Natural killer cell (primary cell): ENCODE measurements around the gene FGGY. TPM values are rescaled to one million over a fixed set of nuclear protein-coding genes. Genes with fewer than 3 reads are reported as not detected.

Source experiments
- ATAC-seq, 3 donors: fragments of 150-1000 bp in 2 of 3; fragments of 200-7000 bp in 1 of 3; cut with Tn5 transposase; 1 replicate in 1 of 3; 2 replicates in 2 of 3; pipeline ENCODE4 v1.10.0; 2021; ENCODE audit warnings: mild to moderate bottlenecking in 2 of 3, moderate library complexity in 2 of 3
- DNase-seq, 2 donors: peaks; one replicate each; pipeline versions ENCODE4 v3.0.0 to v3.0.0-alpha.2; 2013 to 2021; ENCODE audit warnings: mixed read lengths in 1 of 2
- H3K27ac ChIP-seq: one replicate; pipeline ENCODE4 v1.5.1; 2013; ENCODE audit warnings: mild to moderate bottlenecking, low read length
- H3K27me3 ChIP-seq: one replicate; pipeline ENCODE4 v1.6.1; 2013; ENCODE audit warnings: low read length; ENCODE audit not compliant: control insufficient read depth, insufficient read depth
- H3K36me3 ChIP-seq: one replicate; pipeline ENCODE4 v1.6.1; 2013; ENCODE audit warnings: low read length; ENCODE audit not compliant: control insufficient read depth, insufficient read depth
- H3K4me1 ChIP-seq: one replicate; pipeline ENCODE4 v1.6.1; 2013; ENCODE audit warnings: low read length; ENCODE audit not compliant: control insufficient read depth, insufficient read depth
- H3K4me3 ChIP-seq: one replicate; pipeline ENCODE4 v1.5.1; 2013; ENCODE audit warnings: low read length
- H3K9me3 ChIP-seq: one replicate; pipeline ENCODE4 v1.6.1; 2013; ENCODE audit warnings: low read length; ENCODE audit not compliant: control insufficient read depth, insufficient read depth
- H3K27ac Mint-ChIP-seq, 2 donors: one replicate each; pipeline ENCODE4 v1.8.0; 2022; ENCODE audit warnings: mild to moderate bottlenecking in 2 of 2, mixed read lengths in 2 of 2, moderate library complexity in 1 of 2
- H3K27me3 Mint-ChIP-seq, 2 donors: one replicate each; pipeline ENCODE4 v1.8.0; 2022; ENCODE audit warnings: low read depth in 2 of 2, mixed read lengths in 2 of 2
- H3K36me3 Mint-ChIP-seq: one replicate; pipeline ENCODE4 v1.8.0; 2022; ENCODE audit warnings: mixed read lengths
- H3K4me1 Mint-ChIP-seq, 2 donors: one replicate each; pipeline ENCODE4 v1.8.0; 2022; ENCODE audit warnings: mixed read lengths in 2 of 2
- H3K4me3 Mint-ChIP-seq: one replicate; pipeline ENCODE4 v1.8.0; 2022; ENCODE audit warnings: mild to moderate bottlenecking, moderate library complexity, mixed read lengths
- H3K9me3 Mint-ChIP-seq, 2 donors: one replicate each; pipeline ENCODE4 v1.8.0; 2022; ENCODE audit warnings: mixed read lengths in 2 of 2
- WGBS: methylation state at CpG from one replicate; pipeline ENCODE4 v1.1.7; 2013; ENCODE audit warnings: missing lambda C conversion rate; ENCODE audit not compliant: insufficient coverage; 5-methylcytosine and 5-hydroxymethylcytosine counted together
- intact Hi-C: fragments of 100-400 bp; cut with micrococcal nuclease; formaldehyde crosslinking; loops from one replicate; pipeline ENCODE4 v1.14.2; 2022
- total RNA-seq, 4 donors: library from RNA; stranded (reverse); fragments of 120-200 nt in 1 of 4; gene quantifications; one replicate each; pipeline versions ENCODE4 v1.2.3 to v1.2.4, GENCODE V29; 2013 to 2022
- TF ChIP-seq, protein P1 (sequence below): fragments of 200-600 bp; IDR thresholded peaks from one replicate; pipeline ENCODE4 v1.8.0; 2022; ENCODE audit warnings: antibody characterized with exemption

The FGGY gene
- total RNA-seq, 3 donors from 2014 or later (not counting 1 experiment from before 2014, with no cell fraction given), result 21.8 to 31.5 (median 21.8) TPM

- no peak overlapping the region for H3K27ac ChIP-seq
- H3K9me3 ChIP-seq, result no peaks in the 10 kb centered on the region
- WGBS, result 92% methylated on average over 5 of the region's 5 CpGs
- Mint-ChIP-seq H3K27me3 (no peaks in the 10 kb centered on the region), H3K4me3 (no peak overlapping the region), H3K9me3 (no peaks in the 10 kb centered on the region), H3K4me1 (no peaks in the 10 kb centered on the region), H3K27ac (no peak overlapping the region), H3K36me3 (no peaks in the 10 kb centered on the region)
- no peak overlapping the region for H3K4me3 ChIP-seq
- no peak for DNase-seq
- no peaks in the 10 kb centered on the region for H3K27me3 ChIP-seq
- intact Hi-C loops, result no loop called here
- H3K36me3 ChIP-seq, result no peaks in the 10 kb centered on the region
- no peaks in the 10 kb centered on the region for H3K4me1 ChIP-seq
- TF ChIP-seq, protein P1, sequence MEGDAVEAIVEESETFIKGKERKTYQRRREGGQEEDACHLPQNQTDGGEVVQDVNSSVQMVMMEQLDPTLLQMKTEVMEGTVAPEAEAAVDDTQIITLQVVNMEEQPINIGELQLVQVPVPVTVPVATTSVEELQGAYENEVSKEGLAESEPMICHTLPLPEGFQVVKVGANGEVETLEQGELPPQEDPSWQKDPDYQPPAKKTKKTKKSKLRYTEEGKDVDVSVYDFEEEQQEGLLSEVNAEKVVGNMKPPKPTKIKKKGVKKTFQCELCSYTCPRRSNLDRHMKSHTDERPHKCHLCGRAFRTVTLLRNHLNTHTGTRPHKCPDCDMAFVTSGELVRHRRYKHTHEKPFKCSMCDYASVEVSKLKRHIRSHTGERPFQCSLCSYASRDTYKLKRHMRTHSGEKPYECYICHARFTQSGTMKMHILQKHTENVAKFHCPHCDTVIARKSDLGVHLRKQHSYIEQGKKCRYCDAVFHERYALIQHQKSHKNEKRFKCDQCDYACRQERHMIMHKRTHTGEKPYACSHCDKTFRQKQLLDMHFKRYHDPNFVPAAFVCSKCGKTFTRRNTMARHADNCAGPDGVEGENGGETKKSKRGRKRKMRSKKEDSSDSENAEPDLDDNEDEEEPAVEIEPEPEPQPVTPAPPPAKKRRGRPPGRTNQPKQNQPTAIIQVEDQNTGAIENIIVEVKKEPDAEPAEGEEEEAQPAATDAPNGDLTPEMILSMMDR, result no peak
- no peak for ATAC-seq
Observed at GRCh38 chr1:59705466-59706302, 408.8 kb downstream of the FGGY start.

DNA sequence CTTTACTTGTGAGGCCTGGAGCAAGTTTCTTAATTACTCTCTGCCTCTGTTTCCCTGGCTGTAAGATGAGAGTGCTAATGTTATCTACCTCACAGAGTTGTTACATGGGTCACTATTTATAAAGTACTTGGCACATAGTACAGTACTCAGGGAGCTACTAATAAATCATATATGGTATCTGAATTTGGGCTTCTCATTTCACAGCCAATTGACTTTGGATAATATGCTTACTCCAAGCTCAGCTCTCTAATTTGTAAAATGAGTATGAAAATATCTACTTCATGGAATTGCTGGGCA lies 409.4 kb downstream of the FGGY start:
- Mint-ChIP-seq H3K36me3 (no peaks in the 10 kb centered on the region), H3K27ac (no peak overlapping the region), H3K4me1 (no peaks in the 10 kb centered on the region), H3K27me3 (no peaks in the 10 kb centered on the region), H3K9me3 (no peaks in the 10 kb centered on the region), H3K4me3 (no peak overlapping the region)
- TF ChIP-seq, protein P1, result no peak
- intact Hi-C loops, result no loop called here
- Histone ChIP-seq H3K36me3 (no peaks in the 10 kb centered on the region), H3K27me3 (no peaks in the 10 kb centered on the region), H3K4me1 (no peaks in the 10 kb centered on the region), H3K27ac (no peak overlapping the region), H3K9me3 (no peaks in the 10 kb centered on the region), H3K4me3 (no peak overlapping the region)
- no peak for DNase-seq
- no peak for ATAC-seq

DNA sequence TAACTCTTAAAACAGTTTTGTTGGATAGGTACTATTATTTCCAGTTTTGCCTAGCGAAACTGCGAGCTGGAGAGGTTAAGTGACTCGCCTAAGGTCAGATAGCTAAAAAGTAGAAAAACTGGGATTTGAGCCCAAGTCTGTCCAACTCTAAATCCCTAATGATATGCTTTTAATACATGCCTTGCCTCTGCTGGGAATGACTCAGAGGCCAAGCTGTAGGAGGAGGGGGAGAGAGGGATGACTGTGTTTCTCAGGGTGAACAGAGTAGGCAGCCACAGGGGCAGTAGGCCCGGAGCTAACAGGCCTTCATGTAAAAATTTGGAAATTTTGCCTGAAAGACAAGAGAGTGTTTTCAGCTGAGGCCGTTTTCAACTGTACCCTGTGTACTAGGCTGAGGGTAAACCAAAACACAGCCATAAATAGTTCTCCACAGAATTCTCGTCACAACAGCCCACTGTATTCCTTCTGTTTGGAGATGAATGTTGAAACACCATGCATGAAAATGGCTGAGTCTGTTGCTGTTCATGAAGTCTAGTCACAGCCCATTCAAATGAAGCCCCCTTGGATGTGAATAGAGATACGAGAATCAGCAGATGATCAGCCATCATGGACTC lies 410.4 kb downstream of the FGGY start:
- DNase-seq, result no peak
- H3K36me3 ChIP-seq, result no peaks in the 10 kb centered on the region
- TF ChIP-seq, protein P1, result no peak
- no peak overlapping the region for H3K27ac ChIP-seq
- no peaks in the 10 kb centered on the region for H3K36me3 Mint-ChIP-seq
- no peak overlapping the region for H3K4me3 Mint-ChIP-seq
- no peak for ATAC-seq
- intact Hi-C loops, result no loop called here
- H3K27me3 ChIP-seq, result no peaks in the 10 kb centered on the region
- H3K4me1 ChIP-seq, result no peaks in the 10 kb centered on the region
- H3K27me3 Mint-ChIP-seq, result no peaks in the 10 kb centered on the region
- 97% methylated on average over 7 of the region's 7 CpGs for WGBS
- no peaks in the 10 kb centered on the region for H3K9me3 ChIP-seq
- H3K9me3 Mint-ChIP-seq, result no peaks in the 10 kb centered on the region
- H3K27ac Mint-ChIP-seq, result no peak overlapping the region
- H3K4me1 Mint-ChIP-seq, result no peaks in the 10 kb centered on the region
- H3K4me3 ChIP-seq, result no peak overlapping the region
